Measurements from ENCODE around the gene SLC35E2B. TPM values are rescaled to one million over a fixed set of nuclear protein-coding genes. Genes with fewer than 3 reads are reported as not detected.

Gene SLC35E2B
- total and polyA plus RNA-seq, 2 of the 8 experiments (the other 6 are each of a cell fraction or from before 2014, with no cell fraction given), result 25.9 to 46.7 TPM

DNA sequence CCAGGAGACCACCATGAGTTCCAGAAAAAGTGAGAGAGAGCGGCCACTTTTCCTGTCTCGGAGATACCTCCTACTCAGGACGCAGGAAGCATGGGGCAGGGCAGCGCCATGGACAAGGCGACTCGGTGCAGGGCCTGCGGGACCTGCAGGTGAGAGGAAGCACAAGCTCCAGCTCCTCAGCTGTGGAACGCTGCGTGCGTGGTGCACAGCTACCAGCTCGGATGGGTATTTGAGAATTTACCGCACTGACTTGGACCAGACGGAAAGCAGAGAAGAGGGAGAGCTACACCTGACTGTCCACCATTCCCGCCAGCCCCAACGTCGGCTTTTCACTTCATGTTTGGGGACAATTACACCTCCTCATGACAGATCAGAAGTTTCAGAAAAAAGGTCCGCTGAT is 39.8 kb upstream of the SLC35E2B start:
- Histone ChIP-seq H3K56ac (replicated peaks; ENCODE audit: insufficient read length, low read depth, low read length) (no peak overlapping the region), H2BK120ac (replicated peaks; ENCODE audit: low read depth, low read length) (no peak overlapping the region), H3K79me1 (ENCODE audit: low read depth, low read length) (no peaks in the 10 kb centered on the region), H3K14ac (ENCODE audit: insufficient read length) (no peak overlapping the region), H3K27me3 (replicated peaks in 1 of 4; ENCODE audit: control insufficient read depth in 3 of 4, extremely low read depth in 1 of 4, insufficient read depth in 3 of 4, low read length in 3 of 4) (no peaks in the 10 kb centered on the region), H2BK12ac (ENCODE audit: low read depth, low read length) (no peak overlapping the region), H3K18ac (ENCODE audit: extremely low read depth, low read length) (no peak overlapping the region), H2AK5ac (ENCODE audit: low read depth, low read length) (no peak overlapping the region), H3K4ac (replicated peaks; ENCODE audit: insufficient read length, low read depth, low read length) (no peak overlapping the region), H3K27ac (ENCODE audit: low read depth, low read length) (no peak overlapping the region), H3K9ac (replicated peaks in 1 of 4; ENCODE audit: extremely low read depth in 1 of 4, low read depth in 3 of 4, low read length in 3 of 4) (no peak overlapping the region), H3K23ac (ENCODE audit: insufficient read length) (no peak overlapping the region), H3K23me2 (ENCODE audit: low read depth, low read length) (no peaks in the 10 kb centered on the region), H3K79me2 (ENCODE audit: control insufficient read depth in 1 of 2, insufficient read depth in 2 of 2, low read length in 2 of 2) (no peaks in the 10 kb centered on the region), H2BK5ac (ENCODE audit: low read depth, low read length) (no peak overlapping the region), H4K5ac (ENCODE audit: insufficient read length, low read depth, low read length) (no peak overlapping the region), H2BK20ac (ENCODE audit: low read length) (no peak overlapping the region), H3K4me2 (ENCODE audit: insufficient read depth in 1 of 2, low read depth in 2 of 2, low read length in 2 of 2) (no peak overlapping the region), H4K8ac (ENCODE audit: extremely low read depth, insufficient read depth, low read length) (no peak overlapping the region), H3K9me3 (ENCODE audit: insufficient read depth in 2 of 2, low read depth in 1 of 2, low read length in 1 of 2) (no peaks in the 10 kb centered on the region), H2BK15ac (ENCODE audit: low read length) (no peak overlapping the region), H3K36me3 (ENCODE audit: control insufficient read depth in 2 of 4, insufficient read depth in 4 of 4, low read length in 3 of 4) (peaks cover 0 to 12% (median 3%) of the 10 kb centered on the region in 4 experiments; a peak in 2 of 8 replicates), H2AFZ (ENCODE audit: low read length) (no peak overlapping the region), H3K4me1 (replicated peaks in 1 of 4; ENCODE audit: control insufficient read depth in 3 of 4, insufficient read depth in 4 of 4, low read length in 3 of 4) (no peaks in the 10 kb centered on the region), H4K20me1 (replicated peaks in 1 of 2; ENCODE audit: control insufficient read depth in 1 of 2, insufficient read depth in 2 of 2, low read length in 2 of 2) (peaks cover 0 to 3% of the 10 kb centered on the region in 2 experiments), H4K91ac (replicated peaks; ENCODE audit: insufficient read length, low read length) (no peak overlapping the region), H3K4me3 (ENCODE audit: extremely low read depth in 1 of 4, insufficient read depth in 2 of 4, low read depth in 3 of 4, low read length in 4 of 4) (no peak overlapping the region)
- no peak for FAIRE-seq
- DNase-seq (ENCODE audit: low read depth in 1 of 2, low spot score in 2 of 2), result no peak
- ChIA-PET CTCF (ENCODE audit: partially characterized antibody) (interaction anchor here (0.9 kb wide), 1 partner anchor 9 kb away, joined by 3 read pairs; no protein-coding TSS in a partner anchor), POLR2A (ENCODE audit: partially characterized antibody) (interaction anchor here (0.6 to 0.7 kb wide), 2 partner anchors 45 to 272 kb away, joined by 3 read pairs; no protein-coding TSS in a partner anchor)
- 90% methylated on average over 17 of the region's 17 CpGs; no CpG with 5 or more reads in 1 of the 2 experiments for WGBS, 2 experiments (ENCODE audit: extremely low coverage in 1 of 2, insufficient coverage in 1 of 2, insufficient read length in 1 of 2, insufficient replicate concordance in 2 of 2, low coverage in 1 of 2, low lambda C conversion rate in 2 of 2, missing lambda C conversion rate in 1 of 2)
- TF ChIP-seq JUN (IDR thresholded peaks at IDR 0.05; ENCODE audit: low read depth, low read length) (no peak), NRF1 (IDR thresholded peaks at IDR 0.05; ENCODE audit: low read depth, low read length) (no peak), ASH2L (IDR thresholded peaks at IDR 0.05; ENCODE audit: low read length) (no peak), POU5F1 (IDR thresholded peaks at IDR 0.05; ENCODE audit: low read depth, low read length) (no peak), EZH2 (IDR thresholded peaks at IDR 0.05; ENCODE audit: low read depth, low read length, severe bottlenecking) (no peak), RAD21 (IDR thresholded peaks at IDR 0.05 in 1 of 2, conservative IDR thresholded peaks at IDR 0.05 in 1 of 2; ENCODE audit: low read depth in 2 of 2, low read length in 2 of 2) (no peak), RBBP5 (IDR thresholded peaks at IDR 0.05; ENCODE audit: borderline replicate concordance, low read depth, low read length) (no peak), JUND (IDR thresholded peaks at IDR 0.05; ENCODE audit: low read length) (no peak), NANOG (IDR thresholded peaks at IDR 0.05; ENCODE audit: insufficient read depth, low read depth, low read length, poor library complexity, severe bottlenecking) (no peak), KDM5A (IDR thresholded peaks at IDR 0.05; ENCODE audit: low read length) (no peak), SP4 (IDR thresholded peaks at IDR 0.05; ENCODE audit: low read length) (no peak), CHD2 (IDR thresholded peaks at IDR 0.05; ENCODE audit: low read length) (no peak), ZNF274 (IDR thresholded peaks at IDR 0.05; ENCODE audit: borderline replicate concordance, extremely low read depth, low read length) (no peak)
- TF ChIP-seq, protein P1, sequence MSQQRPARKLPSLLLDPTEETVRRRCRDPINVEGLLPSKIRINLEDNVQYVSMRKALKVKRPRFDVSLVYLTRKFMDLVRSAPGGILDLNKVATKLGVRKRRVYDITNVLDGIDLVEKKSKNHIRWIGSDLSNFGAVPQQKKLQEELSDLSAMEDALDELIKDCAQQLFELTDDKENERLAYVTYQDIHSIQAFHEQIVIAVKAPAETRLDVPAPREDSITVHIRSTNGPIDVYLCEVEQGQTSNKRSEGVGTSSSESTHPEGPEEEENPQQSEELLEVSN (IDR thresholded peaks at IDR 0.05), result no peak

All from H1 (cell line).